Measurements from ENCODE around the gene GALNT18. TPM values are rescaled to one million over a fixed set of nuclear protein-coding genes. Genes with fewer than 3 reads are reported as not detected.

Gene GALNT18
- total RNA-seq, 3 donors from 2014 or later (not counting 1 experiment from before 2014, with no cell fraction given) = 0.18 to 0.42 (median 0.38) TPM

- H3K27me3 ChIP-seq (ENCODE audit: control insufficient read depth, insufficient read depth, low read length) = no peaks in the 10 kb centered on the region
- intact Hi-C loops (cut with micrococcal nuclease) = no loop called here
- no peaks in the 10 kb centered on the region for H3K4me1 ChIP-seq (ENCODE audit: control insufficient read depth, insufficient read depth, low read length)
- DNase-seq (no peak), ATAC-seq (no peak)
- no peak overlapping the region for H3K27ac ChIP-seq (ENCODE audit: low read length)
- no peaks in the 10 kb centered on the region for H3K36me3 ChIP-seq (ENCODE audit: control insufficient read depth, insufficient read depth, low read length)
- no peaks in the 10 kb centered on the region for H3K36me3 Mint-ChIP-seq
- peaks cover 8 to 15% of the 10 kb centered on the region in 2 donors for H3K27me3 Mint-ChIP-seq (ENCODE audit: low read depth in 2 of 2)
- no peaks in the 10 kb centered on the region for H3K4me1 Mint-ChIP-seq
- 33% methylated on average over 3 of the region's 3 CpGs for WGBS (ENCODE audit: insufficient coverage)
- H3K4me3 Mint-ChIP-seq = no peak overlapping the region
- TF ChIP-seq CTCF (IDR thresholded peaks at IDR 0.05) = no peak
- no peaks in the 10 kb centered on the region for H3K9me3 ChIP-seq (ENCODE audit: control insufficient read depth, insufficient read depth, low read length)
- no peak overlapping the region for H3K27ac Mint-ChIP-seq
- no peaks in the 10 kb centered on the region for H3K9me3 Mint-ChIP-seq
- H3K4me3 ChIP-seq (ENCODE audit: low read length) = no peak overlapping the region
Observed at GRCh38 chr11:11344045-11344444, 277.8 kb downstream of the GALNT18 start.

- peaks cover 0 to 5% of the 10 kb centered on the region in 2 donors for H3K4me1 Mint-ChIP-seq
- no peak for DNase-seq
- H3K4me3 ChIP-seq (ENCODE audit: low read length) = no peak overlapping the region
- H3K36me3 ChIP-seq (ENCODE audit: control insufficient read depth, insufficient read depth, low read length) = no peaks in the 10 kb centered on the region
- no peak for ATAC-seq
- no peaks in the 10 kb centered on the region for H3K36me3 Mint-ChIP-seq
- TF ChIP-seq CTCF (IDR thresholded peaks at IDR 0.05) = no peak
- peaks cover 10 to 18% of the 10 kb centered on the region in 2 donors for H3K27me3 Mint-ChIP-seq (ENCODE audit: low read depth in 2 of 2)
- intact Hi-C loops (cut with micrococcal nuclease) = no loop called here
- WGBS (ENCODE audit: insufficient coverage) = 73% methylated on average over 1 of the region's 1 CpG
- no peak overlapping the region for H3K4me3 Mint-ChIP-seq
- H3K27ac Mint-ChIP-seq = no peak overlapping the region
- H3K9me3 Mint-ChIP-seq = no peaks in the 10 kb centered on the region
- H3K9me3 ChIP-seq (ENCODE audit: control insufficient read depth, insufficient read depth, low read length) = no peaks in the 10 kb centered on the region
- H3K27ac ChIP-seq (ENCODE audit: low read length) = no peak overlapping the region
- H3K27me3 ChIP-seq (ENCODE audit: control insufficient read depth, insufficient read depth, low read length) = no peaks in the 10 kb centered on the region
- no peaks in the 10 kb centered on the region for H3K4me1 ChIP-seq (ENCODE audit: control insufficient read depth, insufficient read depth, low read length)
Observed at GRCh38 chr11:11338304-11338703, 283.5 kb downstream of the GALNT18 start.

- no peaks in the 10 kb centered on the region for H3K4me1 ChIP-seq (ENCODE audit: control insufficient read depth, insufficient read depth, low read length)
- intact Hi-C loops (cut with micrococcal nuclease) = no loop called here
- H3K27me3 Mint-ChIP-seq (ENCODE audit: low read depth in 2 of 2) = peaks cover 10 to 18% of the 10 kb centered on the region in 2 donors
- no peak overlapping the region for H3K27ac Mint-ChIP-seq
- H3K9me3 Mint-ChIP-seq = no peaks in the 10 kb centered on the region
- no peaks in the 10 kb centered on the region for H3K36me3 Mint-ChIP-seq
- DNase-seq = no peak
- no peaks in the 10 kb centered on the region for H3K9me3 ChIP-seq (ENCODE audit: control insufficient read depth, insufficient read depth, low read length)
- no peak overlapping the region for H3K4me3 ChIP-seq (ENCODE audit: low read length)
- no peaks in the 10 kb centered on the region for H3K36me3 ChIP-seq (ENCODE audit: control insufficient read depth, insufficient read depth, low read length)
- ATAC-seq = no peak
- no peak overlapping the region for H3K27ac ChIP-seq (ENCODE audit: low read length)
- no peaks in the 10 kb centered on the region for H3K27me3 ChIP-seq (ENCODE audit: control insufficient read depth, insufficient read depth, low read length)
- 84% methylated on average over 4 of the region's 4 CpGs for WGBS (ENCODE audit: insufficient coverage)
- H3K4me1 Mint-ChIP-seq = peaks cover 0 to 5% of the 10 kb centered on the region in 2 donors
- TF ChIP-seq CTCF (IDR thresholded peaks at IDR 0.05) = no peak
- no peak overlapping the region for H3K4me3 Mint-ChIP-seq
Observed at GRCh38 chr11:11336664-11337063, 285.1 kb downstream of the GALNT18 start.

GRCh38 chr11:11335043-11335442 is 286.8 kb downstream of the GALNT18 start:
- 95% methylated on average over 2 of the region's 2 CpGs for WGBS (ENCODE audit: insufficient coverage)

More at GRCh38 chr11:11335043-11335442, 286.8 kb downstream of the GALNT18 start:
- H3K9me3 Mint-ChIP-seq = no peaks in the 10 kb centered on the region
- ATAC-seq (no peak), DNase-seq (no peak)
- Histone ChIP-seq H3K4me3 (ENCODE audit: low read length) (no peak overlapping the region), H3K36me3 (ENCODE audit: control insufficient read depth, insufficient read depth, low read length) (no peaks in the 10 kb centered on the region), H3K27ac (ENCODE audit: low read length) (no peak overlapping the region), H3K27me3 (ENCODE audit: control insufficient read depth, insufficient read depth, low read length) (no peaks in the 10 kb centered on the region), H3K4me1 (ENCODE audit: control insufficient read depth, insufficient read depth, low read length) (no peaks in the 10 kb centered on the region), H3K9me3 (ENCODE audit: control insufficient read depth, insufficient read depth, low read length) (no peaks in the 10 kb centered on the region)
- H3K36me3 Mint-ChIP-seq = no peaks in the 10 kb centered on the region
- no peak overlapping the region for H3K27ac Mint-ChIP-seq
- peaks cover 10 to 15% of the 10 kb centered on the region in 2 donors for H3K27me3 Mint-ChIP-seq (ENCODE audit: low read depth in 2 of 2)
- H3K4me3 Mint-ChIP-seq = no peak overlapping the region
- intact Hi-C loops (cut with micrococcal nuclease) = no loop called here
- peaks cover 0 to 5% of the 10 kb centered on the region in 2 donors for H3K4me1 Mint-ChIP-seq
- TF ChIP-seq CTCF (IDR thresholded peaks at IDR 0.05) = no peak

All from natural killer cell (primary cell).